HepG2 (cell line): ENCODE measurements around the gene RABEP1. TPM values are rescaled to one million over a fixed set of nuclear protein-coding genes. Genes with fewer than 3 reads are reported as not detected.
A peak's percentile ranks its signal among the peaks of the same experiment; 100 is the strongest.

Experiments
- AHR ChIP-seq: IDR thresholded peaks from 2 replicates; pipeline ENCODE4 v1.6.1; 2018; ENCODE audit warnings: missing genetic modification reagents, missing compliant biosample characterization
- ARNT2 ChIP-seq: sonication (generic); formaldehyde crosslinking; IDR thresholded peaks from 2 replicates; pipeline ENCODE4 v1.8.0; 2022; ENCODE audit warnings: mild to moderate bottlenecking, low read depth, missing genetic modification reagents, moderate library complexity
- GATA4 ChIP-seq: sonication (generic); IDR thresholded peaks from 2 replicates; pipeline ENCODE4 v1.6.1; 2016; ENCODE audit warnings: antibody characterized with exemption, low read depth, borderline replicate concordance
- GTF3A ChIP-seq: sonication (generic); formaldehyde crosslinking; conservative IDR thresholded peaks from 2 replicates; pipeline ENCODE4 v1.4.0; 2020; ENCODE audit warnings: mild to moderate bottlenecking, missing genetic modification reagents
- IKZF5 ChIP-seq: IDR thresholded peaks from 2 replicates; pipeline ENCODE4 v1.6.1; 2018; ENCODE audit warnings: missing genetic modification reagents, mild to moderate bottlenecking, missing compliant biosample characterization
- KMT2A ChIP-seq: sonication (generic); formaldehyde crosslinking; IDR thresholded peaks from 2 replicates; pipeline ENCODE4 v1.4.0; 2020; ENCODE audit warnings: missing genetic modification reagents
- LBX2 ChIP-seq: sonication (generic); formaldehyde crosslinking; IDR thresholded peaks from 2 replicates; pipeline ENCODE4 v1.5.0; 2020; ENCODE audit warnings: missing genetic modification reagents, mild to moderate bottlenecking, borderline replicate concordance
- MAFK ChIP-seq, 2 experiments: IDR thresholded peaks in 1 of 2; conservative IDR thresholded peaks in 1 of 2; 2 replicates each; pipeline ENCODE4 v1.6.1; 2011; ENCODE audit warnings: improper control_type of control experiment in 2 of 2, low read length in 2 of 2
- ONECUT2 ChIP-seq: sonication (generic); formaldehyde crosslinking; IDR thresholded peaks from 2 replicates; pipeline ENCODE4 v1.4.0; 2020; ENCODE audit warnings: missing genetic modification reagents
- SALL1 ChIP-seq: sonication (generic); formaldehyde crosslinking; IDR thresholded peaks from 2 replicates; pipeline ENCODE4 v1.8.0; 2022; ENCODE audit warnings: mild to moderate bottlenecking, missing genetic modification reagents
- YEATS2 ChIP-seq: sonication (generic); formaldehyde crosslinking; IDR thresholded peaks from 2 replicates; pipeline ENCODE4 v1.4.0; 2020; ENCODE audit warnings: missing genetic modification reagents, borderline replicate concordance
- ZFY ChIP-seq: sonication (generic); formaldehyde crosslinking; IDR thresholded peaks from 2 replicates; pipeline ENCODE4 v1.4.0; 2020; ENCODE audit warnings: missing genetic modification reagents
- ZNF512 ChIP-seq: sonication (generic); formaldehyde crosslinking; IDR thresholded peaks from 2 replicates; pipeline ENCODE4 v1.4.0; 2020; ENCODE audit warnings: mild to moderate bottlenecking, missing genetic modification reagents
- ZNF619 ChIP-seq: sonication (generic); formaldehyde crosslinking; IDR thresholded peaks from 2 replicates; pipeline ENCODE4 v1.4.0; 2020; ENCODE audit warnings: mild to moderate bottlenecking, missing genetic modification reagents
- ZNF740 ChIP-seq: sonication (generic); formaldehyde crosslinking; IDR thresholded peaks from 2 replicates; pipeline ENCODE4 v1.4.0; 2020; ENCODE audit warnings: missing genetic modification reagents
- ZNF883 ChIP-seq: sonication (generic); formaldehyde crosslinking; IDR thresholded peaks from 2 replicates; pipeline ENCODE4 v1.5.1; 2020; ENCODE audit warnings: mild to moderate bottlenecking, missing genetic modification reagents; ENCODE audit errors: not compliant biosample characterization
- ZZZ3 ChIP-seq: sonication (generic); formaldehyde crosslinking; IDR thresholded peaks from 2 replicates; pipeline ENCODE4 v1.4.0; 2020; ENCODE audit warnings: missing genetic modification reagents, mild to moderate bottlenecking, borderline replicate concordance
- polyA plus RNA-seq, 8 experiments: library from polyadenylated mRNA; depleted of rRNA in 3 of 8; stranded (reverse) in 7 of 8; unstranded in 1 of 8; fragments of >200 nt; fragmentation: Illumina TruSeq in 4 of 8; extraction: Trizol in 4 of 8; gene quantifications; 2 replicates each; pipeline versions ENCODE4 v1.2.1 to v1.2.3, GENCODE V29; 2011 to 2016; ENCODE audit warnings: low read depth in 4 of 8, missing spikeins in 1 of 8, mixed read lengths in 1 of 8; ENCODE audit not compliant: insufficient read depth in 1 of 8
- total RNA-seq, 5 experiments: library from RNA; depleted of rRNA; stranded (reverse); fragments of >200 nt; fragmentation: Illumina TruSeq; extraction: Trizol; gene quantifications; 2 replicates each; pipeline ENCODE4 v1.2.3, GENCODE V29; 2016; ENCODE audit warnings: low read depth in 1 of 5
- TF ChIP-seq, protein P1 (sequence below): sonication (generic); formaldehyde crosslinking; IDR thresholded peaks from 2 replicates; pipeline ENCODE4 v1.4.0; 2020; ENCODE audit warnings: missing genetic modification reagents, borderline replicate concordance
- TF ChIP-seq, protein P2 (sequence below): sonication (generic); formaldehyde crosslinking; IDR thresholded peaks from 2 replicates; pipeline ENCODE4 v1.4.0; 2020; ENCODE audit warnings: missing genetic modification reagents
- TF ChIP-seq, protein P3 (sequence below): sonication (generic); formaldehyde crosslinking; IDR thresholded peaks from 2 replicates; pipeline ENCODE4 v1.5.1; 2020; ENCODE audit warnings: missing genetic modification reagents, mild to moderate bottlenecking, borderline replicate concordance

The RABEP1 gene
- total and polyA plus RNA-seq, 2 of the 13 experiments (the other 11 are each of a cell fraction or from before 2014, with no cell fraction given): 13.7 to 41.5 TPM

- TF ChIP-seq, protein P1, sequence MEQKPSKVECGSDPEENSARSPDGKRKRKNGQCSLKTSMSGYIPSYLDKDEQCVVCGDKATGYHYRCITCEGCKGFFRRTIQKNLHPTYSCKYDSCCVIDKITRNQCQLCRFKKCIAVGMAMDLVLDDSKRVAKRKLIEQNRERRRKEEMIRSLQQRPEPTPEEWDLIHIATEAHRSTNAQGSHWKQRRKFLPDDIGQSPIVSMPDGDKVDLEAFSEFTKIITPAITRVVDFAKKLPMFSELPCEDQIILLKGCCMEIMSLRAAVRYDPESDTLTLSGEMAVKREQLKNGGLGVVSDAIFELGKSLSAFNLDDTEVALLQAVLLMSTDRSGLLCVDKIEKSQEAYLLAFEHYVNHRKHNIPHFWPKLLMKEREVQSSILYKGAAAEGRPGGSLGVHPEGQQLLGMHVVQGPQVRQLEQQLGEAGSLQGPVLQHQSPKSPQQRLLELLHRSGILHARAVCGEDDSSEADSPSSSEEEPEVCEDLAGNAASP (CRISPR knock-in tag): no peak
- TF ChIP-seq ZNF883: no peak
- no peak for TF ChIP-seq MAFK (conservative IDR thresholded peaks at IDR 0.05 in 1 of 2, IDR thresholded peaks at IDR 0.05 in 1 of 2; ENCODE audit: low read length in 2 of 2)
- TF ChIP-seq ARNT2 (CRISPR knock-in tag): peak; percentile 61
- TF ChIP-seq GTF3A (CRISPR knock-in tag): no peak
- TF ChIP-seq, protein P2, sequence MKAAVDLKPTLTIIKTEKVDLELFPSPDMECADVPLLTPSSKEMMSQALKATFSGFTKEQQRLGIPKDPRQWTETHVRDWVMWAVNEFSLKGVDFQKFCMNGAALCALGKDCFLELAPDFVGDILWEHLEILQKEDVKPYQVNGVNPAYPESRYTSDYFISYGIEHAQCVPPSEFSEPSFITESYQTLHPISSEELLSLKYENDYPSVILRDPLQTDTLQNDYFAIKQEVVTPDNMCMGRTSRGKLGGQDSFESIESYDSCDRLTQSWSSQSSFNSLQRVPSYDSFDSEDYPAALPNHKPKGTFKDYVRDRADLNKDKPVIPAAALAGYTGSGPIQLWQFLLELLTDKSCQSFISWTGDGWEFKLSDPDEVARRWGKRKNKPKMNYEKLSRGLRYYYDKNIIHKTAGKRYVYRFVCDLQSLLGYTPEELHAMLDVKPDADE (CRISPR knock-in tag): no peak
- no peak for TF ChIP-seq ZNF512 (CRISPR knock-in tag)
- peak; percentile 96 for TF ChIP-seq ONECUT2 (CRISPR knock-in tag)
- TF ChIP-seq AHR (CRISPR knock-in tag): 0 out of 2 replicates have a peak, but pooled peaks have one; percentile 29
- TF ChIP-seq KMT2A: peak; percentile 25; the same call in 1 of the 2 replicates
- no peak for TF ChIP-seq LBX2
- peak; percentile 68; the same call in 1 of the 2 replicates for TF ChIP-seq GATA4
- TF ChIP-seq ZNF619 (CRISPR knock-in tag): no peak
- TF ChIP-seq, protein P3, sequence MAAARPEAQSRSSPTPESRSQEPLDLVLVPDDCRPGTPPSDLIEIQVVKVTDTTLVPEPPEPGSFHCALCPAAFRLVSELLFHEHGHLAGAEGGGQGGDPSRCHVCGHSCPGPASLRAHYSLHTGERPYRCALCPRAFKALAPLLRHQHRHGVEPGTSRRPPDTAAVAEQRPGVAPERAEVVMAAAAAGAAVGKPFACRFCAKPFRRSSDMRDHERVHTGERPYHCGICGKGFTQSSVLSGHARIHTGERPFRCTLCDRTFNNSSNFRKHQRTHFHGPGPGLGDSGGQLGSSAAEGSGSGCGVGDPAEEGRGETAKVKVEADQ (CRISPR knock-in tag): no peak; the same call in 1 of the 2 replicates
- no peak; the same call in 1 of the 2 replicates for TF ChIP-seq ZZZ3
- peak; percentile 35; the same call in 1 of the 2 replicates for TF ChIP-seq SALL1 (CRISPR knock-in tag)
- peak; percentile 72 for TF ChIP-seq ZFY
- TF ChIP-seq IKZF5 (CRISPR knock-in tag): 0 out of 2 replicates have a peak, but pooled peaks have one; percentile 12
- no peak for TF ChIP-seq ZNF740 (CRISPR knock-in tag)
- peak; percentile 82 for TF ChIP-seq YEATS2 (CRISPR knock-in tag)
These were observed 138.0 kb downstream of the RABEP1 start, which contains the start of gene RPAIN (continued) for GRCh38 chr17:5419959-5420653.
